Liver (tissue), 9 donors: ENCODE measurements around the gene ATP5F1D. TPM values are rescaled to one million over a fixed set of nuclear protein-coding genes. Genes with fewer than 3 reads are reported as not detected.

Experiments used
- DNase-seq: peaks from one replicate; pipeline ENCODE4 v3.0.0-alpha.2; 2017; ENCODE audit warnings: low spot score
- H3K27ac ChIP-seq, 2 donors: one replicate each; pipeline ENCODE4 v1.7.0; 2013; ENCODE audit warnings: inconsistent platforms in 2 of 2, low read length in 2 of 2, control low read depth in 1 of 2, low read depth in 1 of 2, mild to moderate bottlenecking in 1 of 2
- H3K27me3 ChIP-seq, 4 donors: one replicate each; pipeline versions ENCODE4 v1.6.1 to v1.7.0; 2013; ENCODE audit warnings: low read length in 3 of 4, inconsistent platforms in 1 of 4, mild to moderate bottlenecking in 1 of 4, moderate library complexity in 1 of 4; ENCODE audit not compliant: control insufficient read depth in 4 of 4, insufficient read depth in 4 of 4
- H3K36me3 ChIP-seq, 4 donors: one replicate each; pipeline versions ENCODE4 v1.6.1 to v1.7.0; 2013; ENCODE audit warnings: low read length in 3 of 4, mild to moderate bottlenecking in 3 of 4, low read depth in 1 of 4, moderate library complexity in 1 of 4; ENCODE audit not compliant: control insufficient read depth in 4 of 4, insufficient read depth in 3 of 4
- H3K4me1 ChIP-seq, 4 donors: one replicate each; pipeline versions ENCODE4 v1.6.1 to v1.7.0; 2013; ENCODE audit warnings: low read length in 3 of 4, mild to moderate bottlenecking in 3 of 4, moderate library complexity in 1 of 4; ENCODE audit not compliant: control insufficient read depth in 4 of 4, insufficient read depth in 4 of 4
- H3K4me3 ChIP-seq, 3 donors: one replicate each; pipeline versions ENCODE4 v1.6.1 to v1.7.0; 2013; ENCODE audit warnings: low read length in 3 of 3, control low read depth in 1 of 3, low read depth in 1 of 3, mild to moderate bottlenecking in 1 of 3
- H3K9ac ChIP-seq, 2 donors: one replicate each; pipeline ENCODE4 v1.7.0; 2013; ENCODE audit warnings: low read length in 2 of 2, mild to moderate bottlenecking in 2 of 2, moderate library complexity in 2 of 2, control low read depth in 1 of 2, low read depth in 1 of 2
- H3K9me3 ChIP-seq, 4 donors: one replicate each; pipeline versions ENCODE4 v1.6.1 to v1.7.0; 2013; ENCODE audit warnings: low read length in 3 of 4; ENCODE audit not compliant: control insufficient read depth in 4 of 4
- ATF3 ChIP-seq: IDR thresholded peaks from 2 replicates; pipeline ENCODE4 v1.6.1; 2016; ENCODE audit warnings: antibody characterized with exemption
- CTCF ChIP-seq: fragments of 150-350 bp; IDR thresholded peaks from 2 replicates; pipeline ENCODE4 v1.5.1; 2017; ENCODE audit warnings: improper control_type of control experiment, low read depth, low read length; ENCODE audit not compliant: missing input control
- EGR1 ChIP-seq, 2 donors: IDR thresholded peaks; 2 replicates each; pipeline ENCODE4 v1.6.1; 2016 to 2018; ENCODE audit warnings: antibody characterized with exemption in 2 of 2, low read depth in 2 of 2
- FOXA1 ChIP-seq: IDR thresholded peaks from 2 replicates; pipeline ENCODE4 v1.6.1; 2016; ENCODE audit warnings: antibody characterized with exemption
- FOXA2 ChIP-seq: IDR thresholded peaks from 2 replicates; pipeline ENCODE4 v1.6.1; 2016; ENCODE audit warnings: antibody characterized with exemption
- GABPA ChIP-seq, 2 donors: IDR thresholded peaks in 1 of 2; conservative IDR thresholded peaks in 1 of 2; 2 replicates each; pipeline ENCODE4 v1.6.1; 2016; ENCODE audit warnings: antibody characterized with exemption in 2 of 2, mild to moderate bottlenecking in 1 of 2, moderate library complexity in 1 of 2
- HNF4A ChIP-seq, 2 donors: conservative IDR thresholded peaks; 2 replicates each; pipeline ENCODE4 v1.6.1; 2016; ENCODE audit warnings: antibody characterized with exemption in 2 of 2, mild to moderate bottlenecking in 2 of 2
- HNF4G ChIP-seq: IDR thresholded peaks from 2 replicates; pipeline ENCODE4 v1.6.1; 2016; ENCODE audit warnings: antibody characterized with exemption
- JUND ChIP-seq, 2 donors: IDR thresholded peaks; 2 replicates each; pipeline ENCODE4 v1.6.1; 2016; ENCODE audit warnings: antibody characterized with exemption in 2 of 2
- MAX ChIP-seq: IDR thresholded peaks from 2 replicates; pipeline ENCODE4 v1.6.1; 2016; ENCODE audit warnings: antibody characterized with exemption
- NR2F2 ChIP-seq: IDR thresholded peaks from 2 replicates; pipeline ENCODE4 v1.6.1; 2016; ENCODE audit warnings: antibody characterized with exemption
- RAD21 ChIP-seq, 2 donors: IDR thresholded peaks; 2 replicates each; pipeline ENCODE4 v1.6.1; 2016; ENCODE audit warnings: antibody characterized with exemption in 2 of 2, mild to moderate bottlenecking in 2 of 2
- REST ChIP-seq: IDR thresholded peaks from 2 replicates; pipeline ENCODE4 v1.6.1; 2016; ENCODE audit warnings: antibody characterized with exemption, mild to moderate bottlenecking
- RXRA ChIP-seq, 2 donors: IDR thresholded peaks; 2 replicates each; pipeline ENCODE4 v1.6.1; 2017 to 2018; ENCODE audit warnings: antibody characterized with exemption in 2 of 2, mild to moderate bottlenecking in 1 of 2
- SP1 ChIP-seq: IDR thresholded peaks from 2 replicates; pipeline ENCODE4 v1.6.1; 2018; ENCODE audit warnings: antibody characterized with exemption, mild to moderate bottlenecking
- TAF1 ChIP-seq: conservative IDR thresholded peaks from 2 replicates; pipeline ENCODE4 v1.6.1; 2016; ENCODE audit warnings: antibody characterized with exemption, mild to moderate bottlenecking
- YY1 ChIP-seq: IDR thresholded peaks from 2 replicates; pipeline ENCODE4 v1.6.1; 2016; ENCODE audit warnings: antibody characterized with exemption, mild to moderate bottlenecking
- ZBTB33 ChIP-seq: IDR thresholded peaks from 2 replicates; pipeline ENCODE4 v1.6.1; 2016; ENCODE audit warnings: antibody characterized with exemption
- WGBS: extraction: QIAGEN DNeasy Blood & Tissue Kit; methylation state at CpG from one replicate; pipeline ENCODE4 v1.1.7; 2013; 5-methylcytosine and 5-hydroxymethylcytosine counted together
- polyA plus RNA-seq, 2 donors: library from polyadenylated mRNA; stranded (reverse) in 1 of 2; unstranded in 1 of 2; fragments of 200-250 nt in 1 of 2; fragments of >200 nt in 1 of 2; fragmentation: Nextera tagmentation in 1 of 2; extraction: Ambion mirVana in 1 of 2; gene quantifications; one replicate each; pipeline versions ENCODE4 v1.2.1 to v1.2.3, GENCODE V29; 2013 to 2015
- total RNA-seq, 2 donors: library from RNA; depleted of rRNA; stranded (reverse); fragments of >200 nt; gene quantifications; one replicate each; pipeline ENCODE4 v1.2.3, GENCODE V29; 2014
- donor health status: healthy.
- donor health status: healthy.
- donor health status: healthy.
- donor health status: healthy.
- donor health status: healthy.

Gene ATP5F1D
- total and polyA plus RNA-seq, 4 donors = 20.2 to 315 (median 145) TPM

- DNase-seq = no peak
- Histone ChIP-seq H3K27me3 (no peaks in the 10 kb centered on the region), H3K9me3 (no peaks in the 10 kb centered on the region), H3K4me1 (peaks cover 27 to 77% (median 70%) of the 10 kb centered on the region in 4 donors), H3K9ac (no peak overlapping the region), H3K4me3 (no peak overlapping the region), H3K36me3 (peaks cover 17 to 28% (median 21%) of the 10 kb centered on the region in 4 donors), H3K27ac (peak overlapping the region; percentile 63 to 90)
- 59% methylated on average over 33 of the region's 33 CpGs for WGBS
- TF ChIP-seq HNF4A (conservative IDR thresholded peaks at IDR 0.05) = no peak
- TF ChIP-seq YY1 = peak; percentile 13
Observed at GRCh38 chr19:1272423-1273262, 31.1 kb downstream of the ATP5F1D start.

GRCh38 chr19:1273263-1274041 is 31.9 kb downstream of the ATP5F1D start:
- Histone ChIP-seq H3K36me3 (peaks cover 17 to 28% (median 21%) of the 10 kb centered on the region in 4 donors), H3K9ac (no peak overlapping the region), H3K27me3 (no peaks in the 10 kb centered on the region), H3K27ac (peak overlapping the region; percentile 44 to 63), H3K4me3 (no peak overlapping the region), H3K4me1 (peaks cover 27 to 69% (median 62%) of the 10 kb centered on the region in 4 donors), H3K9me3 (no peaks in the 10 kb centered on the region)
- TF ChIP-seq FOXA1 (no peak), NR2F2 (no peak), JUND (IDR thresholded peaks at IDR 0.05) (no peak), RAD21 (IDR thresholded peaks at IDR 0.05) (no peak), GABPA (IDR thresholded peaks at IDR 0.05 in 1 of 2, conservative IDR thresholded peaks at IDR 0.05 in 1 of 2) (no peak), REST (no peak), MAX (peak; percentile 41), SP1 (peak; percentile 49), FOXA2 (no peak), YY1 (peak; percentile 14), EGR1 (IDR thresholded peaks at IDR 0.05; ENCODE audit: low read depth in 2 of 2) (no peak), CTCF (no peak), ATF3 (no peak), HNF4G (no peak), ZBTB33 (no peak), RXRA (IDR thresholded peaks at IDR 0.05) (peak; percentile 69 to 77), TAF1 (no peak), HNF4A (conservative IDR thresholded peaks at IDR 0.05) (peak; percentile 10 to 49)
- WGBS = 58% methylated on average over 25 of the region's 25 CpGs
- DNase-seq = no peak
